Caco-2 (cell line): Measurements from ENCODE around the gene FHL1. TPM values are rescaled to one million over a fixed set of nuclear protein-coding genes. Genes with fewer than 3 reads are reported as not detected.

Experiments
- BruUV-seq: library from RNA; stranded (reverse); fragments of 400-500 nt; replicated peaks from 2 replicates; lab custom pipeline; 2021; lab: Mats Ljungman, UMichigan
- CTCF ChIA-PET: fragments of 300-600 bp; sonication (Branson Sonifier 250); formaldehyde crosslinking; loops from one replicate; lab custom pipeline; 2022; ENCODE audit warnings: antibody characterized with exemption; lab: Charles Lee
- POLR2A ChIA-PET: fragments of 300-600 bp; sonication (Branson Sonifier 250); formaldehyde crosslinking; loops from one replicate; lab custom pipeline; 2022; ENCODE audit warnings: antibody characterized with exemption; lab: Charles Lee
- DNase-seq, 2 experiments: peaks; one replicate each; pipeline versions ENCODE4 v3.0.0 to v3.0.0-alpha.2; 2020 to 2022
- H3K27me3 ChIP-seq: replicated peaks from 2 replicates; pipeline ENCODE4 v1.6.0; 2011; ENCODE audit warnings: low read length; ENCODE audit not compliant: control insufficient read depth, insufficient read depth
- H3K36me3 ChIP-seq: 2 replicates; pipeline ENCODE4 v1.5.1; 2011; ENCODE audit warnings: low read length; ENCODE audit not compliant: control insufficient read depth, insufficient read depth
- H3K4me1 ChIP-seq: fragments of 250-450 bp; sonication (Bioruptor Pico); 2 replicates; pipeline ENCODE4 v1.5.1; 2020; ENCODE audit warnings: mild to moderate bottlenecking
- H3K4me3 ChIP-seq: 2 replicates; pipeline ENCODE4 v1.5.1; 2011; ENCODE audit warnings: low read depth, mild to moderate bottlenecking, control low read depth, low read length
- H3K9me3 ChIP-seq: fragments of 250-450 bp; sonication (Bioruptor Pico); 2 replicates; pipeline ENCODE4 v1.5.1; 2020; ENCODE audit warnings: mild to moderate bottlenecking, moderate library complexity
- H3K27ac Mint-ChIP-seq: one replicate; pipeline ENCODE4 v1.8.0; 2022; ENCODE audit warnings: mixed read lengths; ENCODE audit not compliant: unreplicated experiment
- H3K27me3 Mint-ChIP-seq: one replicate; pipeline ENCODE4 v1.8.0; 2022; ENCODE audit warnings: mixed read lengths; ENCODE audit not compliant: insufficient read depth, unreplicated experiment
- H3K36me3 Mint-ChIP-seq: one replicate; pipeline ENCODE4 v1.8.0; 2022; ENCODE audit warnings: mild to moderate bottlenecking, mixed read lengths; ENCODE audit not compliant: insufficient read depth, unreplicated experiment
- H3K4me1 Mint-ChIP-seq: one replicate; pipeline ENCODE4 v1.8.0; 2022; ENCODE audit warnings: low read depth, mixed read lengths; ENCODE audit not compliant: unreplicated experiment
- H3K4me3 Mint-ChIP-seq: one replicate; pipeline ENCODE4 v1.8.0; 2022; ENCODE audit warnings: mild to moderate bottlenecking, moderate library complexity, mixed read lengths; ENCODE audit not compliant: unreplicated experiment
- H3K9me3 Mint-ChIP-seq: one replicate; pipeline ENCODE4 v1.8.0; 2022; ENCODE audit warnings: mixed read lengths; ENCODE audit not compliant: unreplicated experiment
- intact Hi-C: fragments of 100-400 bp; cut with micrococcal nuclease; formaldehyde crosslinking; loops from one replicate; pipeline ENCODE4 v1.10.0; 2022; ENCODE audit not compliant: unreplicated experiment
- total RNA-seq: library from RNA; stranded (reverse); gene quantifications from 2 replicates; pipeline ENCODE4 v1.2.3, GENCODE V29; 2022
- TF ChIP-seq, protein P1 (sequence below), 2 experiments: fragments of 200-600 bp in 1 of 2; IDR thresholded peaks; 1 replicate in 1 of 2; 2 replicates in 1 of 2; pipeline versions ENCODE4 v1.5.1 to v1.8.0; 2011 to 2022; ENCODE audit warnings: antibody characterized with exemption in 1 of 2, control low read depth in 1 of 2, inconsistent platforms in 1 of 2, low read depth in 1 of 2, low read length in 1 of 2, mild to moderate bottlenecking in 1 of 2, moderate library complexity in 1 of 2; ENCODE audit not compliant: insufficient read depth in 1 of 2, severe bottlenecking in 1 of 2, unreplicated experiment in 1 of 2

FHL1 gene
- total RNA-seq, 1 experiment from 2014 or later: 0.16 TPM

DNA sequence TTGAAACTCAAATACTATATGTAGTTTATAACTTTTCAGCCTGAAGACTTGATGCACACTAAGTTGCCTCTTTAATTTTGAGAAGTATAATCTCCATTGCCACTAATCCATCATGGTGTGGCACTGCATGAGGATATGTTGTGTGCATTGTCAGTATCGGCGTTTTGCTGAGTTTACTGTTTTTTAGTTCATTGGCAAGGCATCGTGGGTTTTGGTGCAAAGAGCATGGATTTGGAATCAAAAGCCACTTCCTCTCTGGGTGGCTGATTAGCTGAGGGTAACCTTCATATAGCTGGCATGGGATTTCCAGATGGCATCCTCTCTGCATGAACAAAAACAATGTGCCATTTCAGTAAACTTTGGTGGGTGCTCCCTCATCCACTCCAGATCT, 38.7 kb downstream of the FHL1 start:
- ChIA-PET CTCF (no interaction called here), POLR2A (no interaction called here)
- TF ChIP-seq, protein P1, sequence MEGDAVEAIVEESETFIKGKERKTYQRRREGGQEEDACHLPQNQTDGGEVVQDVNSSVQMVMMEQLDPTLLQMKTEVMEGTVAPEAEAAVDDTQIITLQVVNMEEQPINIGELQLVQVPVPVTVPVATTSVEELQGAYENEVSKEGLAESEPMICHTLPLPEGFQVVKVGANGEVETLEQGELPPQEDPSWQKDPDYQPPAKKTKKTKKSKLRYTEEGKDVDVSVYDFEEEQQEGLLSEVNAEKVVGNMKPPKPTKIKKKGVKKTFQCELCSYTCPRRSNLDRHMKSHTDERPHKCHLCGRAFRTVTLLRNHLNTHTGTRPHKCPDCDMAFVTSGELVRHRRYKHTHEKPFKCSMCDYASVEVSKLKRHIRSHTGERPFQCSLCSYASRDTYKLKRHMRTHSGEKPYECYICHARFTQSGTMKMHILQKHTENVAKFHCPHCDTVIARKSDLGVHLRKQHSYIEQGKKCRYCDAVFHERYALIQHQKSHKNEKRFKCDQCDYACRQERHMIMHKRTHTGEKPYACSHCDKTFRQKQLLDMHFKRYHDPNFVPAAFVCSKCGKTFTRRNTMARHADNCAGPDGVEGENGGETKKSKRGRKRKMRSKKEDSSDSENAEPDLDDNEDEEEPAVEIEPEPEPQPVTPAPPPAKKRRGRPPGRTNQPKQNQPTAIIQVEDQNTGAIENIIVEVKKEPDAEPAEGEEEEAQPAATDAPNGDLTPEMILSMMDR (IDR thresholded peaks at IDR 0.05; ENCODE audit: insufficient read depth in 1 of 2, low read depth in 1 of 2, low read length in 1 of 2, severe bottlenecking in 1 of 2, unreplicated experiment in 1 of 2): no peak
- BruUV-seq: no TSS peak
- Mint-ChIP-seq H3K4me3 (no peak overlapping the region), H3K27ac (no peak overlapping the region), H3K4me1 (no peaks in the 10 kb centered on the region), H3K27me3 (no peaks in the 10 kb centered on the region), H3K9me3 (no peaks in the 10 kb centered on the region), H3K36me3 (no peaks in the 10 kb centered on the region)
- Histone ChIP-seq H3K27me3 (no peaks in the 10 kb centered on the region), H3K4me3 (no peak overlapping the region), H3K9me3 (no peaks in the 10 kb centered on the region), H3K4me1 (no peaks in the 10 kb centered on the region), H3K36me3 (no peaks in the 10 kb centered on the region)
- intact Hi-C loops: no loop called here
- DNase-seq: no peak

DNA sequence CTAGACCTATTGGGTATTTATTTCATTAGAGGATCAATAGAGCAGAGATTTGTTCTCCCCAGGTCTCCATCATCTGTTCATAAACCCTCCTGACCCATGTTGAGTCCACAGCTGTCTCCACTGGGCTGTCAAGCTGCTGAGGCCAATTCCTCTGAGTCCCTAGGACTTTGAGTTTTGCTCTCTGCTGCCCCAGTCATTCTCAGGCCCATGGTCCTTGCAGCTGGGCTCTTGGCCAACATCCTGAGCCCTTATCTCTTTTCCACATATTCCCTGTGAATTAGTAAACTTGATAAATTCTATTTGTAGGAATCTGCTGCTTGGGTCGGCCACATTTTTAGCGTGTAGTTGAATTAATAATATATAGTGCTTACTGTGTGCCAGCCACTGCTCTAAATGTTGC, 41.9 kb downstream of the FHL1 start:
- H3K27me3 Mint-ChIP-seq: peaks cover 3% of the 10 kb centered on the region
- TF ChIP-seq, protein P1 (IDR thresholded peaks at IDR 0.05; ENCODE audit: insufficient read depth in 1 of 2, low read depth in 1 of 2, low read length in 1 of 2, severe bottlenecking in 1 of 2, unreplicated experiment in 1 of 2): no peak
- no peaks in the 10 kb centered on the region for H3K4me1 Mint-ChIP-seq

DNA sequence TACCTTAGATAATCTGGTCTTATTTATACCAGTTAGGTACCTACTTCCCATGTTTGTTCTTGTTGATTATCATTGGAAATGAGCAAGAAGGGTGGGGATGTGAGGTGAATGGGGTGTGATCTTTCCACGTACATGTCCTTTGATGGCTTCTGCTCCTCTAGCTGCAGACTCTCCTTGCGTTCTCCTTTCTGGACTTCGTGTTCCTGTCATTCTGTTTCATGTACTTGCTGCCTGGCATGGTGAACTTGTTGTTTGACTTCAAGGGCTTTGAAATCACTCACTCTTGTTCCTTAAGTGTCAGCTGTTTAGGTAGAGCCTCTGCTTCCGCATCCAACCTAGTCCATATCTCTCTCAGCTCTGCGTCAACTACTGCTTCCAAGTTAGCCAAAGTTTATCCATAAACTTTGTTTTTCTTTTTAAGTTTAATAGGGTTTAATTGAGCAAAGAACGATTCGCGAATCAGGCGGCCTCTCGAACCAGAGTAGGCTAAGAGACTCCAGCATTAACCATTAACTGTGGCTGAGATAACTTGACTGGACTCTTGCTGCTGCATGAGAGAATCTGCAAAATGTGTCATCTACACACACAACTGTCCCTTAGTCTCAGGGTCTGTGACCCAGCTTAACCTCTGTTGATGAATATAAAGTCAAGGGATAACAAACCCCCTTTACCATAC, 42.8 kb downstream of the FHL1 start:
- TF ChIP-seq, protein P1 (IDR thresholded peaks at IDR 0.05; ENCODE audit: insufficient read depth in 1 of 2, low read depth in 1 of 2, low read length in 1 of 2, severe bottlenecking in 1 of 2, unreplicated experiment in 1 of 2): no peak
- H3K4me1 Mint-ChIP-seq: no peaks in the 10 kb centered on the region
- no peak overlapping the region for H3K27ac Mint-ChIP-seq
- H3K9me3 Mint-ChIP-seq: no peaks in the 10 kb centered on the region
- H3K36me3 Mint-ChIP-seq: no peaks in the 10 kb centered on the region
- intact Hi-C loops: no loop called here
- Histone ChIP-seq H3K27me3 (no peaks in the 10 kb centered on the region), H3K9me3 (no peaks in the 10 kb centered on the region), H3K36me3 (no peaks in the 10 kb centered on the region), H3K4me1 (no peaks in the 10 kb centered on the region), H3K4me3 (no peak overlapping the region)
- BruUV-seq: no TSS peak
- ChIA-PET CTCF (no interaction called here), POLR2A (no interaction called here)
- no peak for DNase-seq
- peaks cover 3% of the 10 kb centered on the region for H3K27me3 Mint-ChIP-seq
- no peak overlapping the region for H3K4me3 Mint-ChIP-seq

More for the DNA sequence above, 41.9 kb downstream of the FHL1 start:
- Histone ChIP-seq H3K27me3 (no peaks in the 10 kb centered on the region), H3K4me3 (no peak overlapping the region), H3K4me1 (no peaks in the 10 kb centered on the region), H3K36me3 (no peaks in the 10 kb centered on the region), H3K9me3 (no peaks in the 10 kb centered on the region)
- Mint-ChIP-seq H3K36me3 (no peaks in the 10 kb centered on the region), H3K9me3 (no peaks in the 10 kb centered on the region), H3K27ac (no peak overlapping the region), H3K4me3 (no peak overlapping the region)
- ChIA-PET CTCF (no interaction called here), POLR2A (no interaction called here)
- intact Hi-C loops: no loop called here
- BruUV-seq: no TSS peak
- DNase-seq: no peak
